Activated naive CD4-positive, alpha-beta T cell treated with anti-CD3 and anti-CD28 coated beads for 36 hours (primary cell): ENCODE results near the gene AAGAB. TPM values are rescaled to one million over a fixed set of nuclear protein-coding genes. Genes with fewer than 3 reads are reported as not detected.
"Not testable (repeated sequence)": the region's sequence is repeated elsewhere in the genome, so short reads cannot be mapped to it uniquely, and the experiment has no call there.

Experiments
- CTCF ChIA-PET: fragments of 350-600 bp; sonication (Branson Sonifier 250); formaldehyde crosslinking; loops from one replicate; lab custom pipeline; 2021; ENCODE audit warnings: antibody characterized with exemption; lab: Charles Lee
- DNase-seq: peaks from one replicate; pipeline ENCODE4 v3.0.0-alpha.2; 2020
- H3K27ac Mint-ChIP-seq: one replicate; pipeline ENCODE4 v1.8.0; 2021; ENCODE audit warnings: mild to moderate bottlenecking, mixed read lengths
- H3K27me3 Mint-ChIP-seq: one replicate; pipeline ENCODE4 v1.8.0; 2021; ENCODE audit warnings: low read depth, mixed read lengths
- H3K36me3 Mint-ChIP-seq: one replicate; pipeline ENCODE4 v1.8.0; 2021; ENCODE audit warnings: low read depth, mixed read lengths
- H3K4me1 Mint-ChIP-seq: one replicate; pipeline ENCODE4 v1.8.0; 2021; ENCODE audit warnings: low read depth, mixed read lengths
- H3K4me3 Mint-ChIP-seq: one replicate; pipeline ENCODE4 v1.8.0; 2021; ENCODE audit warnings: mild to moderate bottlenecking, moderate library complexity, mixed read lengths
- H3K9me3 Mint-ChIP-seq: one replicate; pipeline ENCODE4 v1.8.0; 2021; ENCODE audit warnings: mixed read lengths
- intact Hi-C: fragments of 100-400 bp; cut with micrococcal nuclease; formaldehyde crosslinking; loops from one replicate; pipeline ENCODE4 v1.15.1; 2023
- total RNA-seq, 2 experiments: library from RNA; stranded (reverse); gene quantifications; one replicate each; pipeline ENCODE4 v1.2.3, GENCODE V29; 2021

The AAGAB gene
- total RNA-seq, 2 experiments from 2014 or later: 47.2 to 48.8 TPM

- no peak overlapping the region for H3K27ac Mint-ChIP-seq
- peaks cover 52% of the 10 kb centered on the region for H3K4me1 Mint-ChIP-seq
- CTCF ChIA-PET: interaction anchor here (0.9 kb wide), 1 partner anchor 9 kb away, joined by 3 read pairs; no protein-coding TSS in a partner anchor
- no peak for DNase-seq
- peaks cover 1% of the 10 kb centered on the region for H3K9me3 Mint-ChIP-seq
- H3K36me3 Mint-ChIP-seq: peaks cover 33% of the 10 kb centered on the region
- no peaks in the 10 kb centered on the region for H3K27me3 Mint-ChIP-seq
- intact Hi-C loops: loop anchor here (10.0 kb wide), 1 partner anchor 805 kb away; the partner anchor contains the start of gene PIAS1
- no peak overlapping the region for H3K4me3 Mint-ChIP-seq
Observed at GRCh38 chr15:67249830-67250229, 4.6 kb downstream of the AAGAB start.

GRCh38 chr15:67248011-67248505, 6.4 kb downstream of the AAGAB start:
- Mint-ChIP-seq H3K27ac (no peak overlapping the region), H3K4me3 (no peak overlapping the region), H3K27me3 (no peaks in the 10 kb centered on the region), H3K9me3 (peaks cover 1% of the 10 kb centered on the region), H3K4me1 (peaks cover 50% of the 10 kb centered on the region), H3K36me3 (peaks cover 33% of the 10 kb centered on the region)
- CTCF ChIA-PET: no interaction called here
- DNase-seq: no peak
- intact Hi-C loops: no loop called here

- DNase-seq, intact Hi-C loops: not testable (repeated sequence)
Observed at GRCh38 chr15:67246606-67247005, 7.9 kb downstream of the AAGAB start.

GRCh38 chr15:67244971-67245478, 9.4 kb downstream of the AAGAB start:
- H3K4me1 Mint-ChIP-seq: peaks cover 60% of the 10 kb centered on the region
- H3K36me3 Mint-ChIP-seq: peaks cover 32% of the 10 kb centered on the region
- H3K4me3 Mint-ChIP-seq: no peak overlapping the region
- no peak for DNase-seq
- CTCF ChIA-PET: no interaction called here
- H3K27me3 Mint-ChIP-seq: no peaks in the 10 kb centered on the region
- H3K27ac Mint-ChIP-seq: no peak overlapping the region
- intact Hi-C loops: loop anchor here (5.0 kb wide), 4 partner anchors 187 to 298 kb away; partner anchors contain the start of genes C15orf61 and MAP2K5
- H3K9me3 Mint-ChIP-seq: peaks cover 1% of the 10 kb centered on the region

More at GRCh38 chr15:67246606-67247005, 7.9 kb downstream of the AAGAB start:
- H3K36me3 Mint-ChIP-seq: peaks cover 33% of the 10 kb centered on the region
- H3K9me3 Mint-ChIP-seq, H3K27me3 Mint-ChIP-seq, H3K27ac Mint-ChIP-seq, H3K4me3 Mint-ChIP-seq: not testable (repeated sequence)
- peaks cover 52% of the 10 kb centered on the region for H3K4me1 Mint-ChIP-seq
- CTCF ChIA-PET: interaction anchor here (0.6 kb wide), 1 partner anchor 138 kb away, joined by 3 read pairs; no protein-coding TSS in a partner anchor

GRCh38 chr15:67242708-67243111, 11.8 kb downstream of the AAGAB start:
- no peaks in the 10 kb centered on the region for H3K27me3 Mint-ChIP-seq
- no peak for DNase-seq
- CTCF ChIA-PET: interaction anchor here (1.3 kb wide), 1 partner anchor 156 kb away, joined by 4 read pairs; no protein-coding TSS in a partner anchor
- H3K36me3 Mint-ChIP-seq: peaks cover 26% of the 10 kb centered on the region
- no peak overlapping the region for H3K4me3 Mint-ChIP-seq
- intact Hi-C loops: loop anchor here (5.0 kb wide), 4 partner anchors 190 to 300 kb away; partner anchors contain the start of genes C15orf61 and MAP2K5
- peaks cover 1% of the 10 kb centered on the region for H3K9me3 Mint-ChIP-seq
- peaks cover 56% of the 10 kb centered on the region for H3K4me1 Mint-ChIP-seq
- H3K27ac Mint-ChIP-seq: no peak overlapping the region

- Mint-ChIP-seq H3K27me3 (no peaks in the 10 kb centered on the region), H3K27ac (peak overlapping the region; percentile 87), H3K4me1 (peaks cover 51% of the 10 kb centered on the region), H3K4me3 (peak overlapping the region; percentile 11), H3K9me3 (no peaks in the 10 kb centered on the region), H3K36me3 (peaks cover 14% of the 10 kb centered on the region)
- peak; percentile 65 for DNase-seq
- CTCF ChIA-PET: interaction anchor here (0.6 to 1.9 kb wide), 7 partner anchors 9 to 295 kb away, joined by 3 to 7 read pairs (median 4); partner anchors contain the start of genes AAGAB and IQCH
- intact Hi-C loops: loop anchor here (1.0 to 5.0 kb wide), 15 partner anchors 13 to 597 kb away; partner anchors contain the start of genes AAGAB, C15orf61, IQCH and MAP2K5
Observed at GRCh38 chr15:67241132-67241855, 13.2 kb downstream of the AAGAB start.

- Mint-ChIP-seq H3K4me3 (peak overlapping the region; percentile 5), H3K27me3 (no peaks in the 10 kb centered on the region), H3K9me3 (no peaks in the 10 kb centered on the region), H3K4me1 (peaks cover 45% of the 10 kb centered on the region), H3K27ac (peak overlapping the region; percentile 87), H3K36me3 (peaks cover 13% of the 10 kb centered on the region)
- DNase-seq: peak; percentile 48
- CTCF ChIA-PET: interaction anchor here (0.6 to 1.9 kb wide), 11 partner anchors 9 to 337 kb away, joined by 3 to 7 read pairs (median 4); partner anchors contain the start of genes AAGAB and IQCH
- intact Hi-C loops: loop anchor here (1.0 to 5.0 kb wide), 15 partner anchors 14 to 598 kb away; partner anchors contain the start of genes AAGAB, C15orf61, IQCH and MAP2K5
Observed at GRCh38 chr15:67240235-67241131, 14.0 kb downstream of the AAGAB start.

GRCh38 chr15:67232591-67232990, 21.9 kb downstream of the AAGAB start:
- DNase-seq: no peak
- H3K4me1 Mint-ChIP-seq: peaks cover 4% of the 10 kb centered on the region
- CTCF ChIA-PET: no interaction called here
- intact Hi-C loops: no loop called here
- H3K4me3 Mint-ChIP-seq: no peak overlapping the region
- H3K27me3 Mint-ChIP-seq: no peaks in the 10 kb centered on the region
- H3K9me3 Mint-ChIP-seq: no peaks in the 10 kb centered on the region
- H3K36me3 Mint-ChIP-seq: peaks cover 61% of the 10 kb centered on the region
- no peak overlapping the region for H3K27ac Mint-ChIP-seq

- Mint-ChIP-seq H3K27ac (no peak overlapping the region), H3K27me3 (no peaks in the 10 kb centered on the region), H3K4me1 (peaks cover 4% of the 10 kb centered on the region), H3K36me3 (peaks cover 56% of the 10 kb centered on the region), H3K9me3 (no peaks in the 10 kb centered on the region), H3K4me3 (no peak overlapping the region)
- DNase-seq: no peak
- intact Hi-C loops: no loop called here
- CTCF ChIA-PET: no interaction called here
Observed at GRCh38 chr15:67230504-67230903, 24.0 kb downstream of the AAGAB start.

- intact Hi-C loops: no loop called here
- Mint-ChIP-seq H3K36me3 (peaks cover 41% of the 10 kb centered on the region), H3K27me3 (no peaks in the 10 kb centered on the region), H3K4me3 (no peak overlapping the region), H3K27ac (no peak overlapping the region), H3K9me3 (no peaks in the 10 kb centered on the region), H3K4me1 (peaks cover 4% of the 10 kb centered on the region)
- CTCF ChIA-PET: interaction anchor here (1.1 to 1.2 kb wide), 2 partner anchors 12 to 28 kb away, joined by 3 to 6 read pairs; no protein-coding TSS in a partner anchor
- no peak for DNase-seq
Observed at GRCh38 chr15:67228286-67228685, 26.2 kb downstream of the AAGAB start.

GRCh38 chr15:67227846-67228245, 26.6 kb downstream of the AAGAB start:
- Mint-ChIP-seq H3K4me3 (no peak overlapping the region), H3K27ac (no peak overlapping the region), H3K27me3 (no peaks in the 10 kb centered on the region), H3K4me1 (peaks cover 4% of the 10 kb centered on the region), H3K9me3 (no peaks in the 10 kb centered on the region), H3K36me3 (peaks cover 37% of the 10 kb centered on the region)
- CTCF ChIA-PET: interaction anchor here (1.1 to 1.2 kb wide), 2 partner anchors 12 to 27 kb away, joined by 3 to 6 read pairs; no protein-coding TSS in a partner anchor
- intact Hi-C loops: no loop called here
- no peak for DNase-seq
